NCI-H69 (cell line): Measurements from ENCODE around the gene SYT2.

Source experiments
- DNase-seq: peaks from one replicate; lab custom pipeline; 2025; lab: John Stamatoyannopoulos, UW

SYT2 gene

GRCh38 chr1:202704601-202705000, 5.7 kb downstream of the SYT2 start:
- DNase-seq, result no peak

- DNase-seq, result no peak
These were observed 7.1 kb downstream of the SYT2 start for GRCh38 chr1:202703191-202703590.

- DNase-seq, result peak; percentile 25
These were observed 8.2 kb downstream of the SYT2 start for GRCh38 chr1:202702088-202702487.

- DNase-seq, result no peak
These were observed 9.1 kb downstream of the SYT2 start for GRCh38 chr1:202701200-202701599.

GRCh38 chr1:202700061-202700460, 10.2 kb downstream of the SYT2 start:
- DNase-seq, result no peak

GRCh38 chr1:202698276-202698675, 12.0 kb downstream of the SYT2 start:
- no peak for DNase-seq

GRCh38 chr1:202697038-202697437, 13.2 kb downstream of the SYT2 start:
- DNase-seq, result peak; percentile 29

GRCh38 chr1:202694314-202694713, 15.9 kb downstream of the SYT2 start:
- peak; percentile 72 for DNase-seq

GRCh38 chr1:202692959-202693555, 17.2 kb downstream of the SYT2 start:
- DNase-seq, result peak; percentile 71

- DNase-seq, result peak; percentile 88
These were observed 18.4 kb downstream of the SYT2 start for GRCh38 chr1:202691816-202692215.

- peak; percentile 73 for DNase-seq
These were observed 20.5 kb downstream of the SYT2 start for GRCh38 chr1:202689493-202690342.

- no peak for DNase-seq
These were observed 21.2 kb downstream of the SYT2 start for GRCh38 chr1:202689082-202689481.

- DNase-seq, result no peak
These were observed 21.9 kb downstream of the SYT2 start for GRCh38 chr1:202688401-202688800.

- DNase-seq, result no peak
These were observed 22.5 kb downstream of the SYT2 start for GRCh38 chr1:202687798-202688197.

- no peak for DNase-seq
These were observed 22.9 kb downstream of the SYT2 start for GRCh38 chr1:202687370-202687769.

- peak; percentile 20 for DNase-seq
These were observed 24.6 kb downstream of the SYT2 start for GRCh38 chr1:202685641-202686040.

GRCh38 chr1:202684716-202685115, 25.5 kb downstream of the SYT2 start:
- peak; percentile 59 for DNase-seq

GRCh38 chr1:202683029-202683428, 27.2 kb downstream of the SYT2 start:
- DNase-seq, result no peak

GRCh38 chr1:202682477-202682876, 27.8 kb downstream of the SYT2 start:
- DNase-seq, result no peak

GRCh38 chr1:202681736-202682420, 28.4 kb downstream of the SYT2 start:
- peak; percentile 31 for DNase-seq

- no peak for DNase-seq
These were observed 29.5 kb downstream of the SYT2 start for GRCh38 chr1:202680586-202681352.
